Suprapubic skin (tissue), 4 donors: ENCODE data around the gene CALML3. TPM values are rescaled to one million over a fixed set of nuclear protein-coding genes. Genes with fewer than 3 reads are reported as not detected.

Experiments
- DNase-seq, 2 donors: peaks; one replicate each; pipeline ENCODE4 v3.0.0-alpha.2; 2019; ENCODE audit warnings: low spot score in 2 of 2
- H3K27ac ChIP-seq: fragments of 200-600 bp; sonication (generic); one replicate; pipeline ENCODE4 v1.5.1; 2019
- H3K27me3 ChIP-seq: fragments of 200-600 bp; sonication (generic); one replicate; pipeline ENCODE4 v1.5.1; 2019
- H3K36me3 ChIP-seq: fragments of 200-600 bp; sonication (generic); one replicate; pipeline ENCODE4 v1.5.1; 2019
- H3K4me1 ChIP-seq: fragments of 200-600 bp; sonication (generic); one replicate; pipeline ENCODE4 v1.5.1; 2019
- H3K4me3 ChIP-seq: fragments of 200-600 bp; sonication (generic); one replicate; pipeline ENCODE4 v1.5.1; 2019; ENCODE audit warnings: mild to moderate bottlenecking
- H3K9me3 ChIP-seq: fragments of 200-600 bp; sonication (generic); one replicate; pipeline ENCODE4 v1.5.1; 2019
- EP300 ChIP-seq: sonication (generic); formaldehyde crosslinking; IDR thresholded peaks from one replicate; pipeline ENCODE4 v1.6.1; 2017; ENCODE audit warnings: antibody characterized with exemption
- POLR2A ChIP-seq, 2 donors: fragments of 450-650 bp; IDR thresholded peaks; one replicate each; pipeline ENCODE4 v1.6.1; 2017; ENCODE audit warnings: antibody characterized with exemption in 2 of 2, mild to moderate bottlenecking in 2 of 2, moderate library complexity in 2 of 2
- POLR2AphosphoS5 ChIP-seq, 3 donors: sonication (generic); formaldehyde crosslinking; IDR thresholded peaks; one replicate each; pipeline ENCODE4 v1.6.1; 2017; ENCODE audit warnings: antibody characterized with exemption in 3 of 3
- WGBS: methylation state at CpG from one replicate; pipeline ENCODE4 v1.1.5; 2018; 5-methylcytosine and 5-hydroxymethylcytosine counted together
- total RNA-seq, 4 donors: library from RNA; depleted of rRNA; stranded (reverse); fragments of >200 nt; gene quantifications; one replicate each; pipeline ENCODE4 v1.1.0, GENCODE V29; 2016
- TF ChIP-seq, protein P1 (sequence below), 2 donors: fragments of 200-600 bp in 1 of 2; fragments of 450-650 bp in 1 of 2; sonication (generic) in 1 of 2; IDR thresholded peaks; one replicate each; pipeline ENCODE4 v1.5.1; 2016 to 2019; ENCODE audit warnings: antibody characterized with exemption in 2 of 2, mild to moderate bottlenecking in 1 of 2, moderate library complexity in 1 of 2

CALML3 gene
- total RNA-seq, 4 donors from 2014 or later, result 27.4 to 296 (median 105) TPM

DNA sequence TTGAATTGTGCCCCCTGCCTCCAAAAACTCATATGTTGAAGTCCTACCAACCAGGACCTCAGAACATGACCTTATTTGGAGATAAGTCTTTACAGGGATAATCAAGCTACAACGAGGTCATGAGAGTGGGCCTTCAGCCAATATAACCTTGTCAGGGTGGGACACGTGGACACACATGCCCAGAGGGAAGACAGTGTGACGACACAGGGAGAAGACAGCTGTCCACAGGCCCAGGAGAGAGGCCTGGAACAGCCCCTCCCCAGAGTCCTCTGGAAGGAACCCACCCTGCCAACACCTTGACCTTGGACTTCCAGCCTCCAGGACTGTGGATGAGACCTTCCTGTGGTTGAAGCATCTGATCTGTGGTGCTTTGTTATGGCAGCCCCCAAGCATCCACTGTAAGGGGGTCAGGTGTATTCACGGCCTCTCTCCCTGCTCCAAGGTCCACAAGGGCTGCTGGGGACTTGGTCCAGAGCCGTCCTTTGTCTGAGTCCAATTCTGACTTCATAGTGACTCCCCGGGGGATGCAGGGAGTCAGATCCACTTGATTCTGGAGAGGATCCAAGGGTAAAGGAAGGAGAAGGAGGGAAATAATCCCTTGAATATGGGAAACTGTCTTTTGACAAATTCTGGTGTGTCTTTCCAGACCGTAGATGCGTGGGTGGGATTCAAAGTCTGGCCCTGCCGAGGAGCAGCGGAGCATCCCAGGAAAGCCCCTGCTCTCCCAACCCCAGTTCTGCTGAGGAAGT, 7.0 kb downstream of the CALML3 start:
- 47% methylated on average over 9 of the region's 10 CpGs for WGBS
- H3K36me3 ChIP-seq, result no peaks in the 10 kb centered on the region
- peak overlapping the region; percentile 38 for H3K27ac ChIP-seq
- DNase-seq, result peak; percentile 38 to 49
- no peak overlapping the region for H3K4me3 ChIP-seq
- H3K9me3 ChIP-seq, result no peaks in the 10 kb centered on the region
- no peaks in the 10 kb centered on the region for H3K27me3 ChIP-seq
- TF ChIP-seq POLR2A (IDR thresholded peaks at IDR 0.05), result no peak
- TF ChIP-seq, protein P1, sequence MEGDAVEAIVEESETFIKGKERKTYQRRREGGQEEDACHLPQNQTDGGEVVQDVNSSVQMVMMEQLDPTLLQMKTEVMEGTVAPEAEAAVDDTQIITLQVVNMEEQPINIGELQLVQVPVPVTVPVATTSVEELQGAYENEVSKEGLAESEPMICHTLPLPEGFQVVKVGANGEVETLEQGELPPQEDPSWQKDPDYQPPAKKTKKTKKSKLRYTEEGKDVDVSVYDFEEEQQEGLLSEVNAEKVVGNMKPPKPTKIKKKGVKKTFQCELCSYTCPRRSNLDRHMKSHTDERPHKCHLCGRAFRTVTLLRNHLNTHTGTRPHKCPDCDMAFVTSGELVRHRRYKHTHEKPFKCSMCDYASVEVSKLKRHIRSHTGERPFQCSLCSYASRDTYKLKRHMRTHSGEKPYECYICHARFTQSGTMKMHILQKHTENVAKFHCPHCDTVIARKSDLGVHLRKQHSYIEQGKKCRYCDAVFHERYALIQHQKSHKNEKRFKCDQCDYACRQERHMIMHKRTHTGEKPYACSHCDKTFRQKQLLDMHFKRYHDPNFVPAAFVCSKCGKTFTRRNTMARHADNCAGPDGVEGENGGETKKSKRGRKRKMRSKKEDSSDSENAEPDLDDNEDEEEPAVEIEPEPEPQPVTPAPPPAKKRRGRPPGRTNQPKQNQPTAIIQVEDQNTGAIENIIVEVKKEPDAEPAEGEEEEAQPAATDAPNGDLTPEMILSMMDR (IDR thresholded peaks at IDR 0.05), result no peak
- TF ChIP-seq POLR2AphosphoS5 (IDR thresholded peaks at IDR 0.05), result no peak
- no peak for TF ChIP-seq EP300
- H3K4me1 ChIP-seq, result peaks cover 58% of the 10 kb centered on the region

DNA sequence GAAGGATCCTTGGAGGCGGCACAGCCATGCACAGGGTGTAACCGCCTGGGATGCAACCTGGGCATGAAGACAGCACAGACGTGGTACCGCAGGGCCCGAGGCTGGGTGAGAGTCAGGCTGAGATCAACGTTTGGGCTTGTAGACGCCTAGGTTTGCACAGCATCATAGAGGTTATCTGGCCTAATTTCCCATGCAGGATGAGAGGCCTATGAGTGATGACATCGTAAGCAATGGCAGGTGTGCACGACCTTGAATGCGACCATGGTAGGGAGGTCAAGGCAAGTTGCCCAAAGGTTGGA, 7.5 kb downstream of the CALML3 start:
- DNase-seq, result peak; percentile 53 to 58
- Histone ChIP-seq H3K27ac (peak overlapping the region; percentile 38), H3K4me3 (no peak overlapping the region), H3K36me3 (no peaks in the 10 kb centered on the region), H3K9me3 (no peaks in the 10 kb centered on the region), H3K27me3 (no peaks in the 10 kb centered on the region), H3K4me1 (peaks cover 54% of the 10 kb centered on the region)
- 54% methylated on average over 10 of the region's 10 CpGs for WGBS
- TF ChIP-seq POLR2A (IDR thresholded peaks at IDR 0.05) (no peak), POLR2AphosphoS5 (IDR thresholded peaks at IDR 0.05) (no peak), EP300 (no peak)
- TF ChIP-seq, protein P1 (IDR thresholded peaks at IDR 0.05), result no peak

GRCh38 chr10:5532618-5533097, 7.9 kb downstream of the CALML3 start:
- DNase-seq, result peak; percentile 45 to 68
- 71% methylated on average over 6 of the region's 6 CpGs for WGBS

GRCh38 chr10:5533098-5533731, 8.5 kb downstream of the CALML3 start:
- peak; percentile 60 to 74 for DNase-seq
- Histone ChIP-seq H3K36me3 (no peaks in the 10 kb centered on the region), H3K4me1 (peaks cover 56% of the 10 kb centered on the region), H3K27me3 (no peaks in the 10 kb centered on the region), H3K9me3 (no peaks in the 10 kb centered on the region), H3K27ac (peak overlapping the region; percentile 45), H3K4me3 (no peak overlapping the region)
- TF ChIP-seq EP300 (no peak), POLR2A (IDR thresholded peaks at IDR 0.05) (no peak), POLR2AphosphoS5 (IDR thresholded peaks at IDR 0.05) (no peak)
- TF ChIP-seq, protein P1 (IDR thresholded peaks at IDR 0.05), result no peak
- 91% methylated on average over 20 of the region's 21 CpGs for WGBS

More at GRCh38 chr10:5532618-5533097, 7.9 kb downstream of the CALML3 start:
- Histone ChIP-seq H3K27me3 (no peaks in the 10 kb centered on the region), H3K4me1 (peaks cover 51% of the 10 kb centered on the region), H3K9me3 (no peaks in the 10 kb centered on the region), H3K27ac (peak overlapping the region; percentile 45), H3K4me3 (no peak overlapping the region), H3K36me3 (no peaks in the 10 kb centered on the region)
- no peak for TF ChIP-seq EP300
- TF ChIP-seq, protein P1 (IDR thresholded peaks at IDR 0.05), result no peak
- TF ChIP-seq POLR2AphosphoS5 (IDR thresholded peaks at IDR 0.05), result no peak
- no peak for TF ChIP-seq POLR2A (IDR thresholded peaks at IDR 0.05)

DNA sequence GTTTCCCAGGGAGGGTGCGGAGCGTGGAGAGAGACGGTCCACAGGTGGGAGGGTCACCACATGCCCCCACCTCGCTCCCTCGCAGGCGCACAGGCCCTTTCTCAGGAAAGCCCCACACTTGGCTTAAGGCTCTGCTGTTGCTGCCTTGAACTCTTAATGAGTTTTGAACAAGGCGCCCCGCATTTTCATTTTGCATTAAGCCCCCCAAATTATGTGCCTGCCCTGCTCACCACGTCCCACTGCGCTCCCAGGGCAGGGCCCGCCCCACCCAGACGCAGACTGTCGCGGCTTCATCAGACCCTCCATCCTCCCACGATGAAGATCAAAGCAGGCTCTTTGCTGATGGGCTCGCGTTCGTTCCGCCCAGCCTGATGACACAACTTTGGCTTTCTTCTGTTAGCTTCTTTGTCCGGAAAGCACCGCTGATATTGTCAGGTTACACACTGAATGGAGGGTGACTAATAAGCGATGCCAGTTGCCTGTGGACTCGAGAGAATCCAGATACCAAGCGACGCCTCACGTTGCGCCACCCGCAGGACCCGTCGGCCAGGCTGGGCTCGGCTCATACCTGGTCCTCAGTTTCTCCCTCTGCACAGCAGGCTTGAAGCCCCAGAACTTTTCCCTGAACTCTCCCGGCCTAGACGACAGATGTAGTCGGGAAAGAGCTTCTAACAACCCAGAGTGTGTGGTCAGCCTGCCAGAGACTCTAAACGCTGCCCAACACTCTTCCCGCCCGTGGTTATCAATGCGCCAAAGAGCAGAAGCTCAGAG, 9.5 kb downstream of the CALML3 start:
- Histone ChIP-seq H3K4me3 (no peak overlapping the region), H3K27me3 (no peaks in the 10 kb centered on the region), H3K9me3 (no peaks in the 10 kb centered on the region), H3K36me3 (no peaks in the 10 kb centered on the region), H3K27ac (peak overlapping the region; percentile 66), H3K4me1 (peaks cover 62% of the 10 kb centered on the region)
- TF ChIP-seq POLR2A (IDR thresholded peaks at IDR 0.05), result no peak
- no peak for TF ChIP-seq EP300
- TF ChIP-seq POLR2AphosphoS5 (IDR thresholded peaks at IDR 0.05), result peak in 1 of 3 donors; percentile 8
- TF ChIP-seq, protein P1 (IDR thresholded peaks at IDR 0.05), result no peak
- WGBS, result 76% methylated on average over 30 of the region's 38 CpGs
- peak; percentile 57 to 81 for DNase-seq
